HepG2 (cell line): Measurements from ENCODE around the gene CEP76. TPM values are rescaled to one million over a fixed set of nuclear protein-coding genes. Genes with fewer than 3 reads are reported as not detected.

Source experiments
- ATAC-seq: fragments of 200-7000 bp; cut with Tn5 transposase; 3 replicates; pipeline ENCODE4 v1.9.1; 2020; ENCODE audit warnings: mild to moderate bottlenecking, moderate library complexity
- BruUV-seq: library from RNA; stranded (reverse); fragments of 400-500 nt; replicated peaks from 2 replicates; lab custom pipeline; 2021; lab: Mats Ljungman, UMichigan
- CTCF ChIA-PET: fragments of 300-600 bp; formaldehyde crosslinking; extraction: SDS; loops from one replicate; lab custom pipeline; 2021; ENCODE audit warnings: low total read pairs, inconsistent platforms, low intra/inter-chr PET ratio; lab: Yijun Ruan, JAX
- POLR2A ChIA-PET: fragments of 350-600 bp; sonication (Branson Sonifier 250); formaldehyde crosslinking; loops from one replicate; lab custom pipeline; 2020; ENCODE audit warnings: antibody characterized with exemption, inconsistent platforms; lab: Yijun Ruan, JAX
- DNase-seq: peaks from one replicate; pipeline ENCODE4 v3.0.0-alpha.2; 2015; ENCODE audit warnings: low spot score
- FAIRE-seq: peaks from 3 replicates; lab custom pipeline; 2011; peaks lifted over from hg19 to GRCh38; lab: Jason Lieb, UNC
- H2AFZ ChIP-seq: one replicate; pipeline ENCODE4 v1.6.1; 2011; ENCODE audit warnings: low read length, inconsistent platforms
- H3K27ac ChIP-seq: fragments of 300-600 bp; 3 replicates; pipeline ENCODE4 v1.8.0; 2011; ENCODE audit warnings: mixed run types, mild to moderate bottlenecking, mixed read lengths, low read length, inconsistent platforms; ENCODE audit not compliant: insufficient read depth; ENCODE audit errors: extremely low read length
- H3K27me3 ChIP-seq, 2 experiments: fragments of 200-600 bp in 1 of 2; 2 replicates in 1 of 2; 3 replicates in 1 of 2; pipeline versions ENCODE4 v1.6.0 to v1.8.0; 2011; ENCODE audit warnings: low read length in 2 of 2, mild to moderate bottlenecking in 2 of 2, moderate library complexity in 2 of 2, inconsistent platforms in 1 of 2; ENCODE audit not compliant: insufficient read depth in 2 of 2, control insufficient read depth in 1 of 2
- H3K36me3 ChIP-seq, 2 experiments: fragments of 200-600 bp in 1 of 2; replicated peaks in 1 of 2; 2 replicates in 1 of 2; 3 replicates in 1 of 2; pipeline versions ENCODE4 v1.5.1 to v1.8.0; 2011; ENCODE audit warnings: low read length in 2 of 2, inconsistent platforms in 1 of 2; ENCODE audit not compliant: insufficient read depth in 2 of 2, control insufficient read depth in 1 of 2
- H3K4me1 ChIP-seq: 2 replicates; pipeline ENCODE4 v1.5.1; 2012; ENCODE audit warnings: low read length, inconsistent platforms; ENCODE audit not compliant: insufficient read depth
- H3K4me2 ChIP-seq: 2 replicates; pipeline ENCODE4 v1.6.0; 2011; ENCODE audit warnings: low read depth, low read length, inconsistent platforms
- H3K4me3 ChIP-seq, 3 experiments: fragments of 200-600 bp in 1 of 3; sonication (generic), shearing (Covaris generic) in 1 of 3; replicated peaks in 1 of 3; 2 replicates each; pipeline ENCODE4 v1.5.1; 2011 to 2016; ENCODE audit warnings: low read length in 3 of 3, inconsistent platforms in 2 of 3, low read depth in 2 of 3, mild to moderate bottlenecking in 2 of 3, control low read depth in 1 of 3, mixed read lengths in 1 of 3; ENCODE audit not compliant: insufficient read depth in 1 of 3
- H3K79me2 ChIP-seq: one replicate; pipeline ENCODE4 v1.6.1; 2011; ENCODE audit warnings: low read length, inconsistent platforms; ENCODE audit not compliant: insufficient read depth
- H3K9ac ChIP-seq: 2 replicates; pipeline ENCODE4 v1.6.0; 2011; ENCODE audit warnings: mild to moderate bottlenecking, low read depth, low read length, inconsistent platforms; ENCODE audit not compliant: insufficient read depth
- H3K9me3 ChIP-seq: 2 replicates; pipeline ENCODE4 v1.5.1; 2012; ENCODE audit warnings: mild to moderate bottlenecking, low read length
- H4K20me1 ChIP-seq: 2 replicates; pipeline ENCODE4 v1.6.0; 2011; ENCODE audit warnings: inconsistent platforms, mild to moderate bottlenecking, low read length, moderate library complexity; ENCODE audit not compliant: insufficient read depth
- ARNT2 ChIP-seq: sonication (generic); formaldehyde crosslinking; IDR thresholded peaks from 2 replicates; pipeline ENCODE4 v1.8.0; 2022; ENCODE audit warnings: mild to moderate bottlenecking, low read depth, missing genetic modification reagents, moderate library complexity
- CEBPB ChIP-seq: IDR thresholded peaks from 2 replicates; pipeline ENCODE4 v1.6.1; 2011; ENCODE audit warnings: low read depth, low read length, improper control_type of control experiment, borderline replicate concordance
- FLYWCH1 ChIP-seq: sonication (generic); formaldehyde crosslinking; IDR thresholded peaks from 2 replicates; pipeline ENCODE4 v1.8.1; 2023; ENCODE audit warnings: mild to moderate bottlenecking, missing genetic modification reagents
- HOXA3 ChIP-seq: sonication (generic); formaldehyde crosslinking; IDR thresholded peaks from 2 replicates; pipeline ENCODE4 v1.5.0; 2020; ENCODE audit warnings: missing genetic modification reagents
- PLRG1 ChIP-seq: fragments of 450-650 bp; conservative IDR thresholded peaks from 2 replicates; pipeline ENCODE4 v1.6.1; 2016
- POLR2A ChIP-seq, 2 experiments: IDR thresholded peaks; 2 replicates each; pipeline ENCODE4 v1.6.1; 2011; ENCODE audit warnings: low read depth in 2 of 2, low read length in 2 of 2, mild to moderate bottlenecking in 1 of 2, moderate library complexity in 1 of 2; ENCODE audit not compliant: insufficient read depth in 1 of 2
- RBAK ChIP-seq: sonication (generic); formaldehyde crosslinking; IDR thresholded peaks from 2 replicates; pipeline ENCODE4 v1.5.1; 2020; ENCODE audit warnings: mild to moderate bottlenecking, missing genetic modification reagents
- RBFOX2 ChIP-seq: fragments of 200-400 bp; formaldehyde crosslinking; IDR thresholded peaks from 2 replicates; pipeline ENCODE4 v1.6.1; 2017; ENCODE audit warnings: low read depth, mild to moderate bottlenecking, low read length
- SP1 ChIP-seq, 2 experiments: fragments of 450-650 bp in 1 of 2; sonication (generic) in 1 of 2; formaldehyde crosslinking in 1 of 2; IDR thresholded peaks; 2 replicates each; pipeline versions ENCODE4 v1.4.0 to v1.6.1; 2016 to 2020; ENCODE audit warnings: missing genetic modification reagents in 1 of 2
- ZNF670 ChIP-seq: sonication (generic); formaldehyde crosslinking; IDR thresholded peaks from 2 replicates; pipeline ENCODE4 v1.8.0; 2022; ENCODE audit warnings: mild to moderate bottlenecking, missing genetic modification reagents, borderline replicate concordance
- WGBS: methylation state at CpG from one replicate; pipeline ENCODE4 v1.1.6; 2017; ENCODE audit warnings: low lambda C conversion rate; 5-methylcytosine and 5-hydroxymethylcytosine counted together
- in situ Hi-C: cut with HindIII; loops from 2 replicates; pipeline ENCODE4 v1.10.0; 2017; ENCODE audit warnings: low pct_unique_long_range_greater_than_20kb; ENCODE audit not compliant: extremely low pct_ligation_motif_present
- intact Hi-C: fragments of 100-400 bp; cut with micrococcal nuclease; formaldehyde crosslinking; loops from one replicate; pipeline ENCODE4 v1.10.0; 2022; ENCODE audit not compliant: unreplicated experiment
- polyA plus RNA-seq, 8 experiments: library from polyadenylated mRNA; depleted of rRNA in 3 of 8; stranded (reverse) in 7 of 8; unstranded in 1 of 8; fragments of >200 nt; fragmentation: Illumina TruSeq in 4 of 8; extraction: Trizol in 4 of 8; gene quantifications; 2 replicates each; pipeline versions ENCODE4 v1.2.1 to v1.2.3, GENCODE V29; 2011 to 2016; ENCODE audit warnings: low read depth in 4 of 8, missing spikeins in 1 of 8, mixed read lengths in 1 of 8; ENCODE audit not compliant: insufficient read depth in 1 of 8
- total RNA-seq, 5 experiments: library from RNA; depleted of rRNA; stranded (reverse); fragments of >200 nt; fragmentation: Illumina TruSeq; extraction: Trizol; gene quantifications; 2 replicates each; pipeline ENCODE4 v1.2.3, GENCODE V29; 2016; ENCODE audit warnings: low read depth in 1 of 5
- TF ChIP-seq, protein P1 (sequence below): sonication (generic); formaldehyde crosslinking; IDR thresholded peaks from 2 replicates; pipeline ENCODE4 v1.5.0; 2020; ENCODE audit warnings: mild to moderate bottlenecking, missing genetic modification reagents, moderate library complexity
- TF ChIP-seq, protein P2 (sequence below): sonication (generic); formaldehyde crosslinking; conservative IDR thresholded peaks from 2 replicates; pipeline ENCODE4 v1.8.0; 2022; ENCODE audit warnings: mild to moderate bottlenecking, moderate library complexity, missing genetic modification reagents
- TF ChIP-seq, protein P3 (sequence below): IDR thresholded peaks from 2 replicates; pipeline ENCODE4 v1.6.1; 2012; ENCODE audit warnings: inconsistent platforms
- TF ChIP-seq, protein P4 (sequence below): sonication (generic); formaldehyde crosslinking; IDR thresholded peaks from 2 replicates; pipeline ENCODE4 v1.8.0; 2022; ENCODE audit warnings: missing genetic modification reagents, mild to moderate bottlenecking, borderline replicate concordance
- TF ChIP-seq, protein P5 (sequence below): fragments of 450-650 bp; IDR thresholded peaks from 2 replicates; pipeline ENCODE4 v1.6.1; 2017; ENCODE audit warnings: mild to moderate bottlenecking

CEP76 gene
- total and polyA plus RNA-seq, 2 of the 13 experiments (the other 11 are each of a cell fraction or from before 2014, with no cell fraction given): 13.9 to 15.1 TPM

DNA sequence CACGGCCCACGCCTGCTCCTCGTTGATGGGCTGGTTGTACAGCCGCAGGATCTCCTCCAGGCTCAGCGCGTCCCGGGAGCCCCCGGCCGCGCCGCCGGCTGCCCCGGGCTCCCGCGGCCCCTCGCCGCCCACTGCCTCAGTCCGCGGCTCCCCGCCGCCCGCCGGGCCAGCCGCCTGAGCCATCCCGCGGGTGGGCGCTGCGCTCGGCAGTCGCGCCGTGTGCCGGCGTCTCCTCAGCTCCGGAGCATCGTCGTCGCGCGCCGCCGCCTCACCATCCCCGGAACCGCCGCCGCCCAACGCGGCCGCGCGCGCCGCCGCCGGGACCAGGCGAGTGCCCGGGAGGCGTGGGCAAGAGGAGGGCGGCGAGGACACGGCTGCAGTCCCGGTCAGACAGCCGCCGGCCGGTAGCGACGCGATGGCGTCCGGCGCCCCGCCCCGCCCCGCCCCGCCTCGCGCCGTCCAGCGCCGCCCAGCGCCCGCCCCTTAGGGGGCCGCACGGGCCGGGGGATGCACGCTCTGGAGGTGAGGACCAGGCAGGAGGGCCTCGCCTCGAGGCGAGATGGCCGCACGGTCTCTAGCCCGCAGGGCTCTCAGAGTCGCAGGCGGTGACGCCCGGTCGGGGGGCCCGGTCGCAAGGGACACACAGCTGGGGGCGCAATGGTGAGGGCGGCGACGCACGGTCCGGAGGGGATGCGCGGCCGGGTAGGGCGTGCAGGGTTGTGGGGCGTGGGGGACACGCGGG is 44.7 kb downstream of the CEP76 start, which contains the start of gene SPIRE1:
Gene SPIRE1, minus strand, starts transcription at position 424 of the 742 bp plus-strand sequence. Its CDS starts 241 bp downstream, at position 183.
- Histone ChIP-seq H3K79me2 (peaks cover 15% of the 10 kb centered on the region), H3K27ac (peak within 1 kb of the TSS; percentile 23), H2AFZ (no peak within 1 kb of the TSS), H3K36me3 (no peaks in the 10 kb centered on the region), H3K9ac (peak within 1 kb of the TSS; percentile 74), H3K9me3 (no peaks in the 10 kb centered on the region), H3K27me3 (no peaks in the 10 kb centered on the region), H4K20me1 (no peaks in the 10 kb centered on the region), H3K4me3 (peak within 1 kb of the TSS; percentile 78 to 86 (median 85)), H3K4me1 (peaks cover 21% of the 10 kb centered on the region), H3K4me2 (peak within 1 kb of the TSS; percentile 86)
- in situ Hi-C loops (loop anchor here (5.0 kb wide), 2 partner anchors 116 to 266 kb away; no protein-coding TSS in a partner anchor), intact Hi-C loops (loop anchor here (5.0 kb wide), 3 partner anchors 196 to 376 kb away; no protein-coding TSS in a partner anchor)
- DNase-seq (peak; percentile 29), ATAC-seq (peak; percentile 83), FAIRE-seq (no peak)
- no TSS peak for BruUV-seq
- no CpG with 5 or more reads among the region's 112 CpGs for WGBS
- POLR2A ChIA-PET: interaction anchor here (0.9 to 1.0 kb wide), 2 partner anchors 237 to 281 kb away, joined by 3 read pairs; partner anchors contain the start of gene AFG3L2
- CTCF ChIA-PET: interaction anchor here (6.0 kb wide), 1 partner anchor 266 kb away, joined by 55 read pairs; no protein-coding TSS in a partner anchor
- TF ChIP-seq SP1 (IDR thresholded peaks at IDR 0.05) (no peak), SP1 (CRISPR knock-in tag; IDR thresholded peaks at IDR 0.05) (peak; percentile 64), ARNT2 (CRISPR knock-in tag) (0 out of 2 replicates have a peak, but pooled peaks have one; percentile 20), HOXA3 (CRISPR knock-in tag) (peak; percentile 35; the same call in 1 of the 2 replicates), POLR2A (IDR thresholded peaks at IDR 0.05; ENCODE audit: insufficient read depth in 1 of 2, low read depth in 2 of 2, low read length in 2 of 2) (peak in 1 of 2 experiments; percentile 54; a peak in 2 of 4 replicates), PLRG1 (no peak), RBFOX2 (peak; percentile 45; the same call in 1 of the 2 replicates), ZNF670 (CRISPR knock-in tag) (no peak), CEBPB (no peak), FLYWCH1 (CRISPR knock-in tag) (no peak), RBAK (no peak)
- TF ChIP-seq, protein P1, sequence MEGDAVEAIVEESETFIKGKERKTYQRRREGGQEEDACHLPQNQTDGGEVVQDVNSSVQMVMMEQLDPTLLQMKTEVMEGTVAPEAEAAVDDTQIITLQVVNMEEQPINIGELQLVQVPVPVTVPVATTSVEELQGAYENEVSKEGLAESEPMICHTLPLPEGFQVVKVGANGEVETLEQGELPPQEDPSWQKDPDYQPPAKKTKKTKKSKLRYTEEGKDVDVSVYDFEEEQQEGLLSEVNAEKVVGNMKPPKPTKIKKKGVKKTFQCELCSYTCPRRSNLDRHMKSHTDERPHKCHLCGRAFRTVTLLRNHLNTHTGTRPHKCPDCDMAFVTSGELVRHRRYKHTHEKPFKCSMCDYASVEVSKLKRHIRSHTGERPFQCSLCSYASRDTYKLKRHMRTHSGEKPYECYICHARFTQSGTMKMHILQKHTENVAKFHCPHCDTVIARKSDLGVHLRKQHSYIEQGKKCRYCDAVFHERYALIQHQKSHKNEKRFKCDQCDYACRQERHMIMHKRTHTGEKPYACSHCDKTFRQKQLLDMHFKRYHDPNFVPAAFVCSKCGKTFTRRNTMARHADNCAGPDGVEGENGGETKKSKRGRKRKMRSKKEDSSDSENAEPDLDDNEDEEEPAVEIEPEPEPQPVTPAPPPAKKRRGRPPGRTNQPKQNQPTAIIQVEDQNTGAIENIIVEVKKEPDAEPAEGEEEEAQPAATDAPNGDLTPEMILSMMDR: peak; percentile 38
- TF ChIP-seq, protein P2, sequence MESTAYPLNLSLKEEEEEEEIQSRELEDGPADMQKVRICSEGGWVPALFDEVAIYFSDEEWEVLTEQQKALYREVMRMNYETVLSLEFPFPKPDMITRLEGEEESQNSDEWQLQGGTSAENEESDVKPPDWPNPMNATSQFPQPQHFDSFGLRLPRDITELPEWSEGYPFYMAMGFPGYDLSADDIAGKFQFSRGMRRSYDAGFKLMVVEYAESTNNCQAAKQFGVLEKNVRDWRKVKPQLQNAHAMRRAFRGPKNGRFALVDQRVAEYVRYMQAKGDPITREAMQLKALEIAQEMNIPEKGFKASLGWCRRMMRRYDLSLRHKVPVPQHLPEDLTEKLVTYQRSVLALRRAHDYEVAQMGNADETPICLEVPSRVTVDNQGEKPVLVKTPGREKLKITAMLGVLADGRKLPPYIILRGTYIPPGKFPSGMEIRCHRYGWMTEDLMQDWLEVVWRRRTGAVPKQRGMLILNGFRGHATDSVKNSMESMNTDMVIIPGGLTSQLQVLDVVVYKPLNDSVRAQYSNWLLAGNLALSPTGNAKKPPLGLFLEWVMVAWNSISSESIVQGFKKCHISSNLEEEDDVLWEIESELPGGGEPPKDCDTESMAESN: 0 out of 2 replicates have a peak, but pooled peaks have one; percentile 28
- TF ChIP-seq, protein P3, sequence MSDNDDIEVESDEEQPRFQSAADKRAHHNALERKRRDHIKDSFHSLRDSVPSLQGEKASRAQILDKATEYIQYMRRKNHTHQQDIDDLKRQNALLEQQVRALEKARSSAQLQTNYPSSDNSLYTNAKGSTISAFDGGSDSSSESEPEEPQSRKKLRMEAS: peak; percentile 67
- TF ChIP-seq, protein P4, sequence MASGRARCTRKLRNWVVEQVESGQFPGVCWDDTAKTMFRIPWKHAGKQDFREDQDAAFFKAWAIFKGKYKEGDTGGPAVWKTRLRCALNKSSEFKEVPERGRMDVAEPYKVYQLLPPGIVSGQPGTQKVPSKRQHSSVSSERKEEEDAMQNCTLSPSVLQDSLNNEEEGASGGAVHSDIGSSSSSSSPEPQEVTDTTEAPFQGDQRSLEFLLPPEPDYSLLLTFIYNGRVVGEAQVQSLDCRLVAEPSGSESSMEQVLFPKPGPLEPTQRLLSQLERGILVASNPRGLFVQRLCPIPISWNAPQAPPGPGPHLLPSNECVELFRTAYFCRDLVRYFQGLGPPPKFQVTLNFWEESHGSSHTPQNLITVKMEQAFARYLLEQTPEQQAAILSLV (CRISPR knock-in tag): peak; percentile 30; the same call in 1 of the 2 replicates
- TF ChIP-seq, protein P5, sequence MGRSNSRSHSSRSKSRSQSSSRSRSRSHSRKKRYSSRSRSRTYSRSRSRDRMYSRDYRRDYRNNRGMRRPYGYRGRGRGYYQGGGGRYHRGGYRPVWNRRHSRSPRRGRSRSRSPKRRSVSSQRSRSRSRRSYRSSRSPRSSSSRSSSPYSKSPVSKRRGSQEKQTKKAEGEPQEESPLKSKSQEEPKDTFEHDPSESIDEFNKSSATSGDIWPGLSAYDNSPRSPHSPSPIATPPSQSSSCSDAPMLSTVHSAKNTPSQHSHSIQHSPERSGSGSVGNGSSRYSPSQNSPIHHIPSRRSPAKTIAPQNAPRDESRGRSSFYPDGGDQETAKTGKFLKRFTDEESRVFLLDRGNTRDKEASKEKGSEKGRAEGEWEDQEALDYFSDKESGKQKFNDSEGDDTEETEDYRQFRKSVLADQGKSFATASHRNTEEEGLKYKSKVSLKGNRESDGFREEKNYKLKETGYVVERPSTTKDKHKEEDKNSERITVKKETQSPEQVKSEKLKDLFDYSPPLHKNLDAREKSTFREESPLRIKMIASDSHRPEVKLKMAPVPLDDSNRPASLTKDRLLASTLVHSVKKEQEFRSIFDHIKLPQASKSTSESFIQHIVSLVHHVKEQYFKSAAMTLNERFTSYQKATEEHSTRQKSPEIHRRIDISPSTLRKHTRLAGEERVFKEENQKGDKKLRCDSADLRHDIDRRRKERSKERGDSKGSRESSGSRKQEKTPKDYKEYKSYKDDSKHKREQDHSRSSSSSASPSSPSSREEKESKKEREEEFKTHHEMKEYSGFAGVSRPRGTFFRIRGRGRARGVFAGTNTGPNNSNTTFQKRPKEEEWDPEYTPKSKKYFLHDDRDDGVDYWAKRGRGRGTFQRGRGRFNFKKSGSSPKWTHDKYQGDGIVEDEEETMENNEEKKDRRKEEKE: no peak
